GM12873 (cell line): Measurements from ENCODE around the gene ASXL1.

ENCODE experiments used
- CTCF ChIP-seq: IDR thresholded peaks from 2 replicates; pipeline ENCODE4 v1.5.1; 2012; ENCODE audit warnings: low read depth, mild to moderate bottlenecking, moderate library complexity, low read length, control low read depth; ENCODE audit not compliant: insufficient read depth; ENCODE audit errors: missing control alignments

The ASXL1 gene

DNA sequence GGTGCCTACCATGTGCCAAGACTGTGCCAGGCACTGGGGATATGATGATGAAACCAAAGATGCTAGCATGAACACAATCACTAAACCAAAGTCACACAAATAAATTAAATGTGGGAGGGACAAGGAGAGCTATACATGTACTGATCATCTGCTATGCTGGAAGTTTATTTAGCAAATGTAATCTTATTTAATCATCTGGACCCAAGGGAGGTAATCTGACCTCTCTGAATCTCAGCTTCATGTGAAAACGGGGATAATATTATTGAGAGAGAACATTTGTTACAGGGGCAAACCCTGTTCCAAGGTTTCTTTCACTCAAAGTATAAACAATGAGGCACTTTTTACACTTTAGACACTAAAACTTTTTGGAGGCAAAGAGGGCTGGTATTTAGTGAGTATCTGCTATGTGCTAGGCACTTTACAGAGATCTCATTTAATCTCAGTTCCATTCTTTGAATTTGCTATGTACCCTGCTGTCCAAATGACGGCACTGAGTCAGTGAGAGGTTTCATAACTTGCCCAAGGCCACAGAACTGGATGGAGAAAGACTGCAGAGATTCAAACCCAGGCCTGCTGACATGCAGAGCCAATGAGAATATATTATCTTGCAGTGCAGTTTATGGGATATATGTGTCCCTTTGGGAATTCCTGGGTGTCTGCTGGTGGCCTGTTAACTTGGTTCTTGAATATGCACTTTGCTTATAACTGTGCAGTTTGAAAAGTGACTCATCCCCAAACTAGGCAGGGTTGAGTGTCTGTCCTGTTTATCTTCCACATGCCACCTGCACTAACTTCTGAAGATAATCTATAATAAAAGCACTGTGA is 3.3 kb upstream of the ASXL1 start:
- TF ChIP-seq CTCF = no peak

DNA sequence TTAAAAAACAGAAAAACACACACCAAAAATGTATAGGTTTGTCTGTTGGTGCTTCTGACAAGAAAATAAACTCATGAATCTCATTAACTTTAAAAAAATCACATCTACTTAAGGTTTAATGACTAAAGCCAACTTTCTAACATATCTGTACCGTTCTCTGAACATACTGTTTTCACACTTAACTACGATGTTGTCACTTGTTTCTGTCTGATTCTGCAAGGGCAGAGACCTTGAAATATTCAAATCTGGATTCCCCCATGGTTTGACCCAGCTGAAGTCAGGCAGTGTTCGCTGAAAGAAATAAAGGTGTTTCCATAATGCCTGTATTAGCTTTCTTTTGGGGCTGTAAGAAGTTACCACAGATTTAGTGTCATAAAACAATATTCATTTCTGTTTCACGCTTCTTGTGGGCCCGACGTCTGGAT is 2.7 kb upstream of the ASXL1 start:
- no peak for TF ChIP-seq CTCF

DNA sequence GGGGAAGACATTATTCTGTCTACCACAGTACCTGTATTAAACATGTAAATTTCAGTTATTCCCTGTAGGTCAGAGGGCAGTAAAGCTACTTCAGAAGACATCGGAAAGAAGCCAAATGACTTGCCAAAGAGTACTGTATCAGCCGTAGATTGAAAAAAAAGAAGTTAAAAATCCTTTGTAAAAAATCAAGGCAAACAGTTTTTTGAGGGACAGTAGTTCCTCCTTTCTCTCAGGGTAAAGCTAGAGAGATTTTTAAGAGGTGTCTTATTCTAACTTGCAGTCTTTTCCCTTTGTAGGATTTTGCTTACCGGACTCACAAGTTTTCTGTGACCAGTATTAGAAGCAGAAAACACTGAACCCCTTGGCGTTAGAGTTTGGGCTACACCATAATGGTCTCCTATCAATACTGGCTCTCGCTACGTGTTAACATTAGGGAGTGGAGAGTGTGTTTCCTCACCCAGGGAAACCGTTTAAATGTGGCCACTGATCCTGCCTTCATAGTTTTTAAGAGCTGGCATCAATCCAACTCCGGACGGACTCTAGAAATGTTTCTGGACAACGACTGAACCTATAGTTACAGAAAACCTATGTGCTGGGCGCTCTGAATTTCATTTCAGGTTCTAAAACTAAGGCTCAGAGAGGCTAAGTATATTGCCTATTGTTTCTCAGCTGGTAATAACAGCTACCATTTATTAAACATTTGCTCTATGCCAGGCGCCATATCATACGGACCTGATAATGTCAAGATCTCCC is 1.3 kb upstream of the ASXL1 start:
- no peak for TF ChIP-seq CTCF

GRCh38 chr20:32357375-32357868 is 709 bp upstream of the ASXL1 start:
- no peak for TF ChIP-seq CTCF

DNA sequence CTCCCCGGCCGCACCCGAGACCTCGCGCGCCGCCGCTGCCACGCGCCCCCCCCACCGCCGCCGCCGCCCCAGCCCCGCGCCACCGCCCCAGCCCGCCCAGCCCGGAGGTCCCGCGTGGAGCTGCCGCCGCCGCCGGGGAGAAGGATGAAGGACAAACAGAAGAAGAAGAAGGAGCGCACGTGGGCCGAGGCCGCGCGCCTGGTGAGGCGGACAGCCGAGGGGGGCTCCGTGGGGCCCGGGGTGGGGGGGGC is 426 bp downstream of the ASXL1 start:
- TF ChIP-seq CTCF = no peak

DNA sequence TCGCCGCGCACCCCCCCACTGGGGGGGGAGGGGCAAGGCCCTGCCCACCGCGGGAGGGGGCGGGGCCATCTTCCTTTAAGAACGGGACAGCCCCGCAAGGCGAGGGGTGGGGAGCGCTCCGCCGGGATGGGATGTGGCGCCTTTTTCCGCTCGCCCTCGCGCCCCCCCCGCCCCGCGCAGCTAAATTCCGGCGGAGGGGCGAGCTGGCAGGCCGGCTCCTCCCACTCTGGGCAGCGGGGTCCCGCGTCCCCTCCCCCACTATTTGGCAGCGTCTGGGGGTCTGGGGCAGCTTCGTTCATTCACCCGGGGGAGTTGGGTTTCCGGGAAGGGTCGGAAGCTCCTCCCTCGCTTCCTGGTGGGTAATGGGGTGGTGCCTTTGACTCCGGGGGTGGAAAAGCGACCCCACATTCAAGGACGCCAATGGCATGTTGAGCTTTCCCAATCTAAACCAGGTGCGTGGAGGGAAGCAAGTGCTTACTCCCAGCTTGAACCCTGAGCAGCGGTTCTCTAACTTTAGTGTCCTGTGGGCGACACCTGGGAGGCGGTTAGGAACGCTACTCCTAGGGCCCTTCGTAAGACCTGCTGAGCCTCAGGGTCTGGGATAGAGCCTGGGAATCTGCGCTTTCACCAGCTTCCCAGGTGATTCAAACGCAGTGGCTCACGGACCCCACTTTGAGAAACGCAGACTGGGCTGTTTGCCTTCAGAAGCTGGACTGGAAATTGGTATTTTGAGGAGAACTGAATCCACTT is 927 bp downstream of the ASXL1 start:
- TF ChIP-seq CTCF = no peak
